KOPT-K1 (cell line): ENCODE measurements around the gene DGKD.

Source experiments
- H3K27ac ChIP-seq: fragments of 200-600 bp; sonication (generic); 2 replicates; pipeline ENCODE4 v1.5.1; 2016; ENCODE audit warnings: antibody characterized with exemption, mild to moderate bottlenecking, low read depth, low read length; ENCODE audit not compliant: poor library complexity, severe bottlenecking
- H3K36me3 ChIP-seq: fragments of 200-600 bp; sonication (generic); 2 replicates; pipeline ENCODE4 v1.5.1; 2017; ENCODE audit warnings: antibody characterized with exemption, mild to moderate bottlenecking, low read length, moderate library complexity; ENCODE audit not compliant: insufficient read depth
- H3K9me3 ChIP-seq: fragments of 200-600 bp; sonication (generic); 2 replicates; pipeline ENCODE4 v1.5.1; 2017; ENCODE audit warnings: antibody characterized with exemption, low read length, mild to moderate bottlenecking; ENCODE audit not compliant: insufficient read depth, poor library complexity, severe bottlenecking

DGKD gene

DNA sequence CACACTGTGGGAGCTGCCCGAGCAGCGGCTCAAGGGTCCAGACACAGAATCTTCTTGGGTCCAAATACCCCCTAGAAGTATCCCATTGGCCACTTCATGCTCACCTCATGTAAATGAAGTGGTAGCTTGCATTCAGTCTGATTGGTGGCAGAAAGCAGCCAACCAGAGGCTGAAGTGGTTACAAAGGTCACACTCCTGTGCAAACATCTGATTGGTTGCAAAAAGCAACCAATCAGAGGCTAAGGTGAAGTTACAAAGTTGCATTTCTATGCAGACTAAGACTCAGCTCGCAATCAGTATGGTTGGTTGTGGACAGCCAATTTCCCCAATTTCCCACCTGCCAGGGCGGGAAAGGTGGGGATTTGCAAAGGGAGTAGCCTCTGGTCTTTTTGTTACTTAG, 94.3 kb downstream of the DGKD start:
- H3K27ac ChIP-seq, result no peak overlapping the region
- peaks cover 96% of the 10 kb centered on the region for H3K36me3 ChIP-seq
- H3K9me3 ChIP-seq, result no peaks in the 10 kb centered on the region

DNA sequence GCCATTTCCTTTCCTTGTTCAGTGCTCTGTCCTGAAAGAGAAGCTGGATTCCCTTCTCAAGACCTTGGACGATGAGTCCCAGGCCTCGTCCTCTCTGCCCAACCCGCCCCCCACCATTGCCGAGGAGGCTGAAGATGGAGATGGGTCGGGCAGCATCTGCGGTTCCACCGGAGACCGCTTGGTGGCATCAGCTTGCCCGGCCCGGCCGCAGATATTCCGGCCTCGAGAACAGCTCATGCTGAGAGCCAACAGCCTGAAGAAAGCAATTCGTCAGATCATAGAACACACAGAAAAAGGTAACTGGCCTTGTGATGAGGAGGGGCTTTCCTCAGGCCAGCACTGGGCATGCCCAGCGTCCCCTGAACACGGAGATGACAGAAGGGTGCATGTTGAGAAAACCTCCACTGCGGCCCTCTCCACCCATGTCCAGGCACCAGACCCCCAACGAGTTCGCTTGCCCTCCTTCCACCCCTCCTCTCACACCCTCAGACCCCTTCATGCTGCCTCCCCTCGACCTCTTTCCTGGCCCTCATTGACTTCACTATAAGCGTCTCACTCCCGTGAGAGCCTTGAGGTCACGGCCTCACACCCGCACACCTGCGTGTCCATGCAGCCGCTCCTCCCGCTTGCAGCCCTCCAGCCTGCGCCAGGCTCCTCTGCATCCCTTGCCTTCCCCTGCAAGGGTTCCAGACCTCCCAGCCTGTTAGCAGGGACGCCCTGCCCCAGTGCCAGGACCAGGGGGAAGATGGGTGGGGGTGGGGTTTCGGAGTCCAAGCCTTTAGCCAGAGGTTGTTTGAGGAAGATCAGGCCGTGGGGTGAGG, 95.0 kb downstream of the DGKD start:
- peaks cover 96% of the 10 kb centered on the region for H3K36me3 ChIP-seq

DNA sequence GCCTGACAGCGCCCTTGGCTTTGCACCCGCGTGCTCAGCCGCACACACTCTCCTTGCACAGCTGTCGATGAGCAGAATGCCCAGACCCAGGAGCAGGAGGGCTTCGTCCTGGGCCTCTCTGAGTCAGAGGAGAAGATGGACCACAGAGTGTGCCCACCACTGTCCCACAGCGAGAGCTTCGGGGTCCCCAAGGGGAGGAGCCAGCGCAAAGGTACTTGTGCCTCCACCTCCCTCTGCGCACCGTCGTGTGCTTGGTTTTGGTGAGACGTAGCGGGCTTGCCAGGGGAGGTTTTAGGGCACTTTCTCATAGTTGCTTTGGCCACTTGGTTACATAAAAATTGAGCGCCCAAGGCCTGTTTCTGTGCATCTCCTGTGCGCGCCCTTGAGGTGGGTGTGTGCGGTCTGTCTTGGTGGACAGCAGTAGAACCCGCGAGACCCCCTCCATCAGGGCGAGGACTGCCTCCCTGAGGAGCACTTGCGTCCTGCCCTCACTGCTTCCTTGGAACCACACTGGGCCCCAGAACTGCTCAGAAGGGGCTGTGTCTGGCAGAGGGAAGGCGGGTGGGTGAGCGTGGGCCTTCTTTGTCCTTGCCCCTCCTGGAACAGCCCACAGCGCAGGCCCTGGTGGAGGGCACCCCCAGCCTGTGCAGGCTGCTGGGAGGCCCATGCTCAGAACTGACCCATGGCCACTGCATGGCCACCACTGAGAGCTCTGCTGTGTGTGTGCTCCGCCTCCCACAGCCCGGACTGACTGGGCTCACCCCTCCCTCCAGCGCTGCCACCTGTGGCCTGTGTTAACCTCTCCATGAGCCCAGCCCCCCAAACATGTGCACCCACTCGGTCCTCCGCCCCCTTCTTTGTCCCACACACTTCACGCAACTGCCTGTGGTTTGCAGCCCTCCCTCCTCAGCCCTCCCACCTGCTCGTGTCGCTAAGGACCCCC, 95.9 kb downstream of the DGKD start:
- Histone ChIP-seq H3K9me3 (no peaks in the 10 kb centered on the region), H3K27ac (no peak overlapping the region), H3K36me3 (peaks cover 96% of the 10 kb centered on the region)

More for the DNA sequence above, 95.0 kb downstream of the DGKD start:
- H3K9me3 ChIP-seq, result no peaks in the 10 kb centered on the region
- H3K27ac ChIP-seq, result no peak overlapping the region

DNA sequence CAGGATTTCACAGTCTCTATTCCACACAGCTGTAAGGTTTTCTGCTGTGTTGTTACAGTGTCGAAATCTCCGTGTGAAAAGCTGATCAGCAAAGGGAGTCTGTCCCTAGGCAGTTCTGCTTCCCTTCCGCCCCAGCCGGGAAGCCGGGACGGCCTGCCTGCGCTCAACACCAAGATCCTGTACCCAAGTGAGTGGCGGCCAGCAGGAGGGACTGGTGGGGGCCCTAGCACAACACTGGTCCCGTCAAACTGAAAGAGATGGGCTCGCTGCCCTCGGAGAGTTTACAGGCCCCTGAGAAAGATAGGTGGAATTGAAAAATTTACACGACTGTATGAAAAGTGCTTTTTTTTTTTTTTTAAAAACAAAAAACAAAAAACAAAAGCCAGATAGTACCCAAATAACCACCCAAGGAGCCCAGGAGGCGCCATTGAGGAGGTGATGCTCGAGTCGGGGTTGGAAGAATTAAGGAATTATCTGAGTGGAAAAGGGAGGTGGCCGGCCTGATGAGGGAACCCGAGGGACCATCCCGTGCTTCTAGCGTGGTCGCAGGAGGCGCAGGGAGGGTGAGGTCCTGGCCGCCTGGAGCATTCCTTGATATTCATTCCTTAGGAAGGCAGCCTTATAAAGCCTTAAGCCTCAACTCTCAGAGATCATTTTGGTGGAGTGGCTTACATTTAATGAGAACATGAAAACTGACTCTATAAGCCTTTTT, 96.7 kb downstream of the DGKD start:
- Histone ChIP-seq H3K27ac (no peak overlapping the region), H3K36me3 (peaks cover 96% of the 10 kb centered on the region), H3K9me3 (no peaks in the 10 kb centered on the region)

DNA sequence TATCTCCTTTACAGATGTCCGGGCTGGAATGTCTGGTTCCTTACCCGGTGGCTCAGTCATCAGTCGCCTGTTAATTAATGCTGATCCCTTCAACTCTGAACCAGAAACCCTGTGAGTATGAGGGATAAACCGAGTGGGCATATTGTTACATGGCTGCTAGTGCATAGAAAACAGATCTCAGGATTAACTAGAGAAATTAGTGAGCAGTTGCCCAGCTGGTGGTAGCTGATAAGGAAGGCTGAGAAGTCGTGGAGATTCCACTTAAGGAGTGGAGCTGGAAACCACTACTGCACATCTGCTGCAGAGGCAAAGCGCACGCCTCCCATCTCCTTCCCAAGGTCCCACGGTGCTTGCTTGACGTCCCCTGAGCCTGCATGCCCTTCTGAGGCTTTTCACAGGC, 97.7 kb downstream of the DGKD start:
- H3K36me3 ChIP-seq, result peaks cover 96% of the 10 kb centered on the region
- H3K27ac ChIP-seq, result no peak overlapping the region
- no peaks in the 10 kb centered on the region for H3K9me3 ChIP-seq

GRCh38 chr2:233453111-233453915, 99.0 kb downstream of the DGKD start:
- H3K36me3 ChIP-seq, result peaks cover 100% of the 10 kb centered on the region
- no peak overlapping the region for H3K27ac ChIP-seq
- no peaks in the 10 kb centered on the region for H3K9me3 ChIP-seq

DNA sequence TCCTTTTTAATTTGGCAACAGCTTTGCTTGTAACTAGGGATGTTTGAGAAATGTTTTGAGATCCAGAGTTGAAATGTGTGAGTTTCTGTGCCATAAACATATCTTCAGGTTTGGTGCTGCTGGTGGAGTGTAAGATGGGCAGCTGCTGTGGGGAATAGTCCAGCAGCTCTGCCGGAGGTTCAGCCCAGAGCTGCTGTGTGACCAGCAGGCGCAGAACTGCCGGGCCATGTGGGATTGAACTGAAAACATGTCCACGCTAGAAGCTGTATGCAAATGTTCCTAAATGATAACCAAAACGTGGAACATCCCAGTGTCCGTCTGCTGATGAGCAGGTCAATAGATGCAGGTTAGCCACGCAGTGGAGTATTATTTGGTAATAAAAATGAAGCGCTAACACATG, 99.6 kb downstream of the DGKD start:
- H3K27ac ChIP-seq, result no peak overlapping the region
- H3K36me3 ChIP-seq, result peaks cover 100% of the 10 kb centered on the region
- no peaks in the 10 kb centered on the region for H3K9me3 ChIP-seq

DNA sequence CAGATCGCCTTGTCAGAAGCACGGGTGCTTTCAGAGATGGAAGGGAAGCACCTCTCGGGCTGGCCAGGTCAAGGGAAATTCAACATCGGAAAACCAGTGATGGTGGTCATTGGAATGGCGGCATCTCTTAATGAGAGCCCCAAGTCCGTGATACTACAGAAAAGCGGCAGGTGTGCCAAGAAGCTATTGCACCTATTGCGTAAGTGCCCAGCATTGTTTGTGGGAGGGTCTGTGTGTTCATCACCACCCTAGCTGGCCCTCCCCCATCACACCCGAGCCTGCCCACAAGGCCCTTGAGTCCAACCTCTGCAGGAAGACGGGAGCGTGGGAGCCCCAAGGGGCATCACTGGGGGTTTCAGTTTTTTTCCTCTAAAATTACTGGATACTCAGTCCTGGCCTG, 100.7 kb downstream of the DGKD start:
- H3K36me3 ChIP-seq, result peaks cover 100% of the 10 kb centered on the region
- no peak overlapping the region for H3K27ac ChIP-seq
- H3K9me3 ChIP-seq, result no peaks in the 10 kb centered on the region

DNA sequence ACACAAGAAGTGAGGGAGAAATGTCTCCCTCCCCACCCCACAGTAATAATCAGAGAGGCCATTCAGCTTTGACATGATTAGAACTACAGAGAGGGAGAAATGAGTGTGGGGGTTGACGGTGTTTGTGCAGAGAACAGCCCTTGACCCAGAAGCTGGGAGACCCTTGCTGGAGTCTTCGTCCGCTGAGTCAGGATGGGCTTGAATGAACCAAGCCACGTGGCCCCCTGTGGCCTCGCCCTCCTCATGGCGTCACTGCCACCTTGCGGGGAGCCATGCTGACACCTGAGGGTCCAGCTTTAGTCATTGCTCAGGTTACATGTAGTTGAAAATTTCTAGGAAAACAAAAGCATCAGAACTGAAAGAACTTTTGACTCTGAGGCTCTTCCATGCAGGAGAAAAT, 101.2 kb downstream of the DGKD start:
- Histone ChIP-seq H3K9me3 (no peaks in the 10 kb centered on the region), H3K27ac (no peak overlapping the region), H3K36me3 (peaks cover 100% of the 10 kb centered on the region)

- H3K36me3 ChIP-seq, result peaks cover 98% of the 10 kb centered on the region
- H3K9me3 ChIP-seq, result no peaks in the 10 kb centered on the region
- H3K27ac ChIP-seq, result no peak overlapping the region
Observed at GRCh38 chr2:233456111-233456510, 101.8 kb downstream of the DGKD start.

- no peak overlapping the region for H3K27ac ChIP-seq
- no peaks in the 10 kb centered on the region for H3K9me3 ChIP-seq
- H3K36me3 ChIP-seq, result peaks cover 98% of the 10 kb centered on the region
Observed at GRCh38 chr2:233456934-233457333, 102.6 kb downstream of the DGKD start.

GRCh38 chr2:233457356-233457755, 103.1 kb downstream of the DGKD start:
- Histone ChIP-seq H3K9me3 (no peaks in the 10 kb centered on the region), H3K36me3 (peaks cover 98% of the 10 kb centered on the region), H3K27ac (no peak overlapping the region)

- H3K27ac ChIP-seq, result no peak overlapping the region
- H3K36me3 ChIP-seq, result peaks cover 98% of the 10 kb centered on the region
- H3K9me3 ChIP-seq, result no peaks in the 10 kb centered on the region
Observed at GRCh38 chr2:233458031-233458610, 103.8 kb downstream of the DGKD start.

GRCh38 chr2:233458826-233459225, 104.5 kb downstream of the DGKD start:
- Histone ChIP-seq H3K36me3 (peaks cover 98% of the 10 kb centered on the region), H3K9me3 (no peaks in the 10 kb centered on the region), H3K27ac (no peak overlapping the region)
